ENCODE results near the gene OR4F15.
A peak's percentile ranks its signal among the peaks of the same experiment; 100 is the strongest.

Gene OR4F15

DNA sequence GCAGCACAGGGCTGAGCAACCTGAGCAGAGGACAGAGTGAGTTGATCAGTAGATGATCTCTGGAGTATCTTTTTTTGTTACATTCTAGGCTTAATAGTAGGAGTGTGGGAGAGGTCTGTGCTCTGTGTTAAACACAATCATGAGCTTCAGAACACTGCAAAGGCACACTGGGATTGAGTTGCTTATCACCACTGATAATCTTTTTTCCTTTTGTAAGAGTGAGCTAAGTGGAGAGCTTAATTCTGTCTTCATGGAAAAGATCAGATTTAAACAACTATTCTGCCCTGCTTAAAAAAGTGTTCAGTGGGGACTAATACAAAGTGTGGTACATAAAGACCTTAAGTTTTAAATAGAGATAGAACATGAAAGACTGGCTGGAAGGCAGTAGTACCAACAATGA, 7.6 kb upstream of the OR4F15 start:
- no peak for DNase-seq

DNA sequence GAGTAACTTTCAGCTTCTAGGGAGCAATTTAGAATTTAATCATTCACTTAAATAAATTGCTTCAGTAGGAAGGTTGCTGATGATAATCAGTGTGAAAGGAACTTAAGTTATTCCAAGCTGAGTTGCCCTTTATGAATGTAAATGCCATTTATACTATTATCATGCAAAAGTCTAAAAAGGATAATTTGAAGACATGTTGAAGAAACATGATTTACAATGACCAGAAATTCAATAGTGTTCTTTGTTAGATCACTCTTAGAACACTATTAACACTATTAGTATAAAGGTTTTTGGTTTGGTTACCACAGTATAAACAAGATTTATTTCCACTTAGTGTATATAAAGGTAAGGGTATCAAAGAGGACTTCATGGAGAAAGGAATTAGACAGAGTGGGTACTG, 7.1 kb upstream of the OR4F15 start:
- DNase-seq, result no peak

DNA sequence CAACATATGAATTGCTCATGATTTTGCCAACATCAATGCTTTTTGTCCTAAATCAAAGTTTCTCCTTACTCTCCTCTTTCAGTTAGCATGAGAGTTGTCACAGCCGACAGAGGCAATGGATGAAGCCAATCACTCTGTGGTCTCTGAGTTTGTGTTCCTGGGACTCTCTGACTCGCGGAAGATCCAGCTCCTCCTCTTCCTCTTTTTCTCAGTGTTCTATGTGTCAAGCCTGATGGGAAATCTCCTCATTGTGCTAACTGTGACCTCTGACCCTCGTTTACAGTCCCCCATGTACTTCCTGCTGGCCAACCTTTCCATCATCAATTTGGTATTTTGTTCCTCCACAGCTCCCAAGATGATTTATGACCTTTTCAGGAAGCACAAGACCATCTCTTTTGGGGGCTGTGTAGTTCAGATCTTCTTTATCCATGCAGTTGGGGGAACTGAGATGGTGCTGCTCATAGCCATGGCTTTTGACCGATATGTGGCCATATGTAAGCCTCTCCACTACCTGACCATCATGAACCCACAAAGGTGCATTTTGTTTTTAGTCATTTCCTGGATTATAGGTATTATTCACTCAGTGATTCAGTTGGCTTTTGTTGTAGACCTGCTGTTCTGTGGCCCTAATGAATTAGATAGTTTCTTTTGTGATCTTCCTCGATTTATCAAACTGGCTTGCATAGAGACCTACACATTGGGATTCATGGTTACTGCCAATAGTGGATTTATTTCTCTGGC, 6.2 kb upstream of the OR4F15 start:
- DNase-seq, result peak; percentile 1

DNA sequence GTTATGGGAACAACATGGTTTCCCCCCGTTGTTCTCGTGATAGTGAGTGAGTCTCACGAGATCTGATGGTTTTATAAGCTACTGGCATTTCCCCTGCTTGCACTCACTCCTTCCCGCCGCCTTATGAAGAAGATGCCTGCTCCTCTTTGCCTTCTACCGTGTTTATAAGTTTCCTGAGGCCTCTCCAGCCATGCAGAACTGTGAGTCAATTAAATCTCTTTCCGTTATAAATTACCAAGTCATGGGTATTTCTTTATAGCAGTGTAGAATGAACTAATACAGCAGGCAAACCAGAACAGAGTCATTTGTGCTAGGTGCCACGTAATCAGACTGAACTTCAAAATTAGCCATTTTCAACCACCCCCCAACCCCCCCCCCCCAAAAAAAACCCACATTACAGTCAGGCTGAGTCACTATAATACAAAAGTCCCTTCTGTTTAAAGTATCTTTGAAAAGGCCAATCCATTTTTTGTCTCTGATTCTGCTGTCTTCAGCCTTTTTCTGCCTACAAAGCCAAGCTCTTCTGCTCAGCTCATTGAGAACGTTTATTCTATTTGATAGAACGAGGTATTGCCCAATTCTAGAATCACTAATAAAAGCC, 4.6 kb upstream of the OR4F15 start:
- DNase-seq, result peak; percentile 74

DNA sequence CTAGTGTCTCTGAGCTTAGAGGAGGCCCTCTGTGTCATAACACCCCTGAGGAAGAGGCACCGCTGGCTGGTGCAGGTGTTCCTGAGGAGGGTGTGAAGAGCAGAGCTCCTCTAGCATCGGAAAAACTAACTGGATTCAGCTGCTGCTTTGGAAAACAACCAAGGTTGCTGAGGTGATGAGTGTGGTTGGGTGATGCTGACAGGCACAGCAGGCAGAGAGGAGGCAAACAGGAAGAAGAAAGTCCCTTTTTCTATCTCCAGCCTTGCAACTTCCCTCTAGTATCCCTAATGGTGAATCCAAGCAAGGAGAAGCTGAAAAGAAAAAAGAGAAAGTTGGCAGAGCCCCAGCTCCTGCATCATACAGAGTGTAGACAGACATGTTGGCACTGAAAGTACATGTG, 3.8 kb upstream of the OR4F15 start:
- DNase-seq, result peak; percentile 60

DNA sequence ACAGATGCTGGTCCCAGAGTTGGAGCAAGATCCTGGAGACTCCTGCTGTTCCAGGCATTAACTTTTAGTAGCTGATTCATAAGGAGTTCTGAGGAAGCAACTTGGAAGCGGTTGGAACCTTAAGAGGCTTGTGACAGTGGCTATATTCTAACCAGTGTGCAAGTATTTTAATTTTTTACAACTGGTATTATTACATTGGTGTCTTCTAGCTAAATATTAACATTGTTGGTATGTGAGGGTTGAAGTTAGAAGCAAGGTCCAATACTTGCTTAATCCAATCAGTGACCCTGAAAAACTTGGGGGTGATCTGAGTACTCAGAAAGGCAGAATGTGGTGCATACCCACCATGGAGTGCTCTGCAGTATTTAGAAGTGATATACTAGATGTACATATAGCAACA, 1.5 kb upstream of the OR4F15 start:
- DNase-seq, result no peak

DNA sequence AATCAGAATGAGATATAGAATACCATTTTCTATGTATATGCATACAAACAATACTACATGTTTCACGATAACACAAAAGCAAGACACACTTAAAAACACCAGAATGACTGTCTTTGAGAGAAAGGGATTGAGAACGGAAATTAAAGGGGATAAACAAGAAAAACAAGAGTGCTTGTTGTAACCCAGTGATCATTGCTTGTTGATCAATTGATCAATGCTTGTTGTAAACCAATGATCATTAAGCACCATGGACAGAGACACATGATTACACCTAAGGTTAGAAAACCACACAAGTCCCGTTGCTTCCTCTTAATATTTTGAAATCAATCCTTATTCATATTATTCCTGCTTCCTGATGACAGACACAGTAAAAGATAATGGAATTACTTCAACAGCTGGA, 1.1 kb upstream of the OR4F15 start:
- DNase-seq, result no peak

DNA sequence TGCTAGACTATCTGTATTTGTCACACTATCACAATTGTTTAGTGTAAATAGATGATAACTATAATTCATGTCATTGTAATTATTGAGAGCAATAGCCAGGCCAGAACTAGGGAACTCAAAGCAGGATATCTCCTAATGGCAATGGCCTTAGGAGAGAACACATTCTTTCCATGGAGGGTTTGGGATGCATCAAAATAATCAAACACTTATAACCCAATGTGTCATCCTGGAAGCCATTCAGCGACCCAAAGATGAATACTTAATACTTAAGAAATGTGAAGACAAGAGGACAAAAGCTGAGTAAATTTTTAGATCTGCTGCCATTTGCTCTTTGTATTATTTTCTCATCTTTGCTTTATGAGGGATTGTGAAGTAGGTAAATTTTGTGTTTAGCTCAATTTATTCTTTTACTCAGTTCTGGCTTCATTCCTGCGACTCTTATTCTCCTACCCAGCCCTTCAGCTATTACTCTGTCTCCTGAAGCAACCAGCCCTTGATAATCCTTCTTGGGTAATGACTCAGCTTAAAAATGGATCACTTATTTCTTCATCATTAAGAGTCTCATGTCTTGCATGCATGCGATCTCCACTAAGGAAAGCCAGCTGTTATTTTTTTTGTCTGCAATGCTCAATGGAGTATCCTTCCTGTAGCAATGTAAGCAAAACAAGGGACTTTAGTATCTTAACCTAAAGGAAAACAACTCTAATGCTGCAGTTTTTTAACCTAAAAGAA, 2.0 kb downstream of the OR4F15 start:
- DNase-seq, result peak; percentile 44

DNA sequence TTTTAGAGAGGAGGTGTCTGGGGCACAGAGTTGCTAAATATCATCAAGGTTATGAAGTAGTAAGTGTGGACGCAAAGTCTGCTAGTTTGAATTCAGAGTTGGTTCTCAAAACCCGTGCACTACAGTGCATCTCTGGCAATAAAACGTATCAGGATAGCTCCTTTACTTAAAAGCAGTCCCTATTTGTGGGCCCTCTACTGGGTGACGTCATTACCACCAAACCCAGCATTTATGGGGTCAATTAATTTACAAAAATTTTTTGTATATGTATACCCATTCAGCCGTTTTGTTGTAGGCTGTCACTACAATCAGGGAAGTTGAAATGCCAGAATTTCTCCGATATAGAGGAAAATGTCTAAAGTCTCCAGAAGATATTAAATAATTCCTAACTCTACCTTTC, 8.8 kb downstream of the OR4F15 start:
- DNase-seq, result no peak

DNA sequence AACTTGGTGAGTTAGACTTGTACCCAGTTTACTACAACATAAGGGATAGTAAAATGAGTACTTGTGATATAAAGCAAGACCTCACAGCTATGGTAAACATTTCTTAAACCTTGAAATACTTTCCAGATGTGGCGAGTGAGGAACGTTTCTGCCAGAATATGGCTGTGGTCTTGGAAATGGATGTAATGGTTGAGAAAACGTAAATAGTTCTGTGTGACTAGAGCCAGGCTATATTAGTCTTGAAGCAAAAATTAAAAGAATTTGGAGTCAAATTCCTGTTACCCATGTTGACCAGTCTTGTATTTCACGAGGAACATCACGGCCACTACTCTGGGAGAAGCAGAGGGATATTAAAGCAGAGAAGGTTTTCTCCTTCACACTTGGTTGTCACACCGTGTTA, 15.3 kb downstream of the OR4F15 start:
- DNase-seq, result peak; percentile 48

DNA sequence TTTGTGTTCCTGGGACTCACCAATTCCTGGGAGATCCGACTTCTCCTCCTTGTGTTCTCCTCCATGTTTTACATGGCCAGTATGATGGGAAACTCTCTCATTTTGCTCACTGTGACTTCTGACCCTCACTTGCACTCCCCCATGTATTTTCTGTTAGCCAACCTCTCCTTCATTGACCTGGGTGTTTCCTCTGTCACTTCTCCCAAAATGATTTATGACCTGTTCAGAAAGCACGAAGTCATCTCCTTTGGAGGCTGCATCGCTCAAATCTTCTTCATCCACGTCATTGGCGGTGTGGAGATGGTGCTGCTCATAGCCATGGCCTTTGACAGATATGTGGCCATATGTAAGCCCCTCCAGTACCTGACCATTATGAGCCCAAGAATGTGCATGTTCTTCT, 16.8 kb downstream of the OR4F15 start:
- no peak for DNase-seq

DNA sequence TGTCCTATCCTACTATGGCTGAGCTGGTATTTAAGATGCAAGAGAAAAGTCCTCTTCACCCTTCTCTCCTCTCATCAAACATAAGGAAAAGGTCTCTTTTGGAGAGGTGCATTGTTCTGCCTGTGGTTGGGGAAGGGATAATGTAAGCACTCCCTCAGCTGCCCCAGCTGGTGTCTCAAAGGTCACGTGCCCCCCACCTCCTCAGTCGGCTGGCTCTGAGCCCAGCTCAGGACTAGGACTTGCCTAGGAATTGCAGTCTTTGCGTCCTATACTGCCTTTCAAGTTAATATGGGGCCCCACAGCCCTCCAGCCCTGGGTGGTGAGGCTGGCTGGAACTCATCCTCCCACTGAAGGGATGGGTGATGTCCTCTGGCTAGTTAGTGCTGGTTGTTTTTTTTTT, 29.7 kb downstream of the OR4F15 start:
- DNase-seq, result no peak

DNA sequence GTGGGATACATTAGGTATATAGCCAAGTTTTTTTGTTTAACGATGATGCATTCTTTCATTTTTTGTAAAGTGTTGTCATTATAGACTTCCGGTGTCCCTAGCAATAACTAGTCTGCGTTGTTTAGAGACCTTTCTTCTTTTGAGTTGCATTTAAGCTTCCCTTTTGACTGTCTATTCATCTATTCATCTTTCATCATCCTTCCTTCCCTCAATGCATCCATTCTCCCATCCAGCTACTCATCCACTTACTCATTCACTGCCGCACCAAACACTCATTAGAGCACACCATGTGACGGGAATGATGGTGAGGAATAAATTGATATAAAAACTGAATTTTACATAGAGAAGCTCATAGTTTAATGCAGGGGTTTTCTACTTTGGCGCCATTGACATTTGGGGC, 32.9 kb downstream of the OR4F15 start:
- no peak for DNase-seq

DNA sequence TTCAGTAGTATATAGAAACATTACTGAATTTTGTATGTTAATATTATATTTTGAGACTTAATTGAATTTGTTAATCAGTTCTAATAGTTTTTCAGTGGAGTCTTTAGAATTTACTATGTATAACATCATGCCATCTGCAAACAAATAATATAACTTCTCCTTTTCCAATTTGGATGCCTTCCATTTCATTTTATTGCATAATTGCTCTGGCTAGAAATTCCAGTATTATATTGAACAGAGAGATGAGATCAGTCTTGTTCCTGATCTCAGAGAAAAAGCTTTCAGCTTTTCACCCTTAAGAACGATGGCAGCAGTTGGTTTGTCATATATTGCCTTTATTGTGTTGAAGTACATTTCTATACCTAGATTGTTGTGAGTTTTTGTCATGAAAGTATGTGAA, 40.4 kb downstream of the OR4F15 start:
- no peak for DNase-seq
